Measurements from ENCODE around the gene IL18RAP.

GRCh38 chr2:102484310-102485061 is 61.5 kb downstream of the IL18RAP start:
- TF ChIP-seq ZNF274 (IDR thresholded peaks at IDR 0.05; ENCODE audit: low read depth, low read length): no peak
- no peak for TF ChIP-seq YY1 (IDR thresholded peaks at IDR 0.05; ENCODE audit: insufficient read depth, insufficient read length)
